ENCODE results near the gene ARCN1.

ARCN1 gene

GRCh38 chr11:118625976-118626375 lies 53.8 kb downstream of the ARCN1 start:
- POLR2A ChIA-PET, result interaction anchor here (0.7 to 0.9 kb wide), 2 partner anchors 9 to 53 kb away, joined by 3 read pairs; no protein-coding TSS in a partner anchor
- CTCF ChIA-PET, result interaction anchor here (1.1 to 12.0 kb wide), 4 partner anchors 11 to 34 kb away, joined by 3 to 138 read pairs (median 6); partner anchors contain the start of gene PHLDB1
- no peak overlapping the region for H3K4me3 ChIP-seq (ENCODE audit: low read depth, low read length)
- no peak for TF ChIP-seq CTCF (IDR thresholded peaks at IDR 0.05; ENCODE audit: insufficient read depth, low read length, missing control alignments)
- no peak for DNase-seq (ENCODE audit: low read depth, low spot score)

- TF ChIP-seq CTCF (IDR thresholded peaks at IDR 0.05; ENCODE audit: insufficient read depth, low read length, missing control alignments), result no peak
- H3K4me3 ChIP-seq (ENCODE audit: low read depth, low read length), result no peak overlapping the region
- DNase-seq (ENCODE audit: low read depth, low spot score), result no peak
- CTCF ChIA-PET, result interaction anchor here (0.9 to 12.0 kb wide), 4 partner anchors 9 to 32 kb away, joined by 3 to 138 read pairs (median 6); partner anchors contain the start of gene PHLDB1
- POLR2A ChIA-PET, result interaction anchor here (1.1 kb wide), 1 partner anchor 9 kb away, joined by 4 read pairs; no protein-coding TSS in a partner anchor
Measured at GRCh38 chr11:118627566-118627965, 55.4 kb downstream of the ARCN1 start.

- no peak for TF ChIP-seq CTCF (IDR thresholded peaks at IDR 0.05; ENCODE audit: insufficient read depth, low read length, missing control alignments)
- CTCF ChIA-PET, result interaction anchor here (0.9 to 12.0 kb wide), 4 partner anchors 18 to 329 kb away, joined by 3 to 138 read pairs (median 4); partner anchors contain the start of gene PHLDB1
- H3K4me3 ChIP-seq (ENCODE audit: low read depth, low read length), result no peak overlapping the region
- no peak for DNase-seq (ENCODE audit: low read depth, low spot score)
- POLR2A ChIA-PET, result interaction anchor here (1.1 kb wide), 1 partner anchor 9 kb away, joined by 4 read pairs; no protein-coding TSS in a partner anchor
Measured at GRCh38 chr11:118628031-118628430, 55.8 kb downstream of the ARCN1 start.

GRCh38 chr11:118628432-118628831 lies 56.2 kb downstream of the ARCN1 start:
- no peak for TF ChIP-seq CTCF (IDR thresholded peaks at IDR 0.05; ENCODE audit: insufficient read depth, low read length, missing control alignments)
- DNase-seq (ENCODE audit: low read depth, low spot score), result no peak
- CTCF ChIA-PET, result interaction anchor here (1.0 to 12.0 kb wide), 3 partner anchors 18 to 329 kb away, joined by 3 to 138 read pairs (median 4); partner anchors contain the start of gene PHLDB1
- no peak overlapping the region for H3K4me3 ChIP-seq (ENCODE audit: low read depth, low read length)
- POLR2A ChIA-PET, result interaction anchor here (1.1 kb wide), 1 partner anchor 10 kb away, joined by 4 read pairs; no protein-coding TSS in a partner anchor

- CTCF ChIA-PET, result interaction anchor here (1.0 to 12.0 kb wide), 3 partner anchors 19 to 328 kb away, joined by 3 to 138 read pairs (median 4); partner anchors contain the start of gene PHLDB1
- DNase-seq (ENCODE audit: low read depth, low spot score), result no peak
- H3K4me3 ChIP-seq (ENCODE audit: low read depth, low read length), result no peak overlapping the region
- no peak for TF ChIP-seq CTCF (IDR thresholded peaks at IDR 0.05; ENCODE audit: insufficient read depth, low read length, missing control alignments)
- POLR2A ChIA-PET, result interaction anchor here (1.1 kb wide), 1 partner anchor 10 kb away, joined by 4 read pairs; no protein-coding TSS in a partner anchor
Measured at GRCh38 chr11:118628861-118629549, 56.8 kb downstream of the ARCN1 start.

All from AG04449 (cell line).